ENCODE data around the gene ZNF14.

Gene ZNF14

DNA sequence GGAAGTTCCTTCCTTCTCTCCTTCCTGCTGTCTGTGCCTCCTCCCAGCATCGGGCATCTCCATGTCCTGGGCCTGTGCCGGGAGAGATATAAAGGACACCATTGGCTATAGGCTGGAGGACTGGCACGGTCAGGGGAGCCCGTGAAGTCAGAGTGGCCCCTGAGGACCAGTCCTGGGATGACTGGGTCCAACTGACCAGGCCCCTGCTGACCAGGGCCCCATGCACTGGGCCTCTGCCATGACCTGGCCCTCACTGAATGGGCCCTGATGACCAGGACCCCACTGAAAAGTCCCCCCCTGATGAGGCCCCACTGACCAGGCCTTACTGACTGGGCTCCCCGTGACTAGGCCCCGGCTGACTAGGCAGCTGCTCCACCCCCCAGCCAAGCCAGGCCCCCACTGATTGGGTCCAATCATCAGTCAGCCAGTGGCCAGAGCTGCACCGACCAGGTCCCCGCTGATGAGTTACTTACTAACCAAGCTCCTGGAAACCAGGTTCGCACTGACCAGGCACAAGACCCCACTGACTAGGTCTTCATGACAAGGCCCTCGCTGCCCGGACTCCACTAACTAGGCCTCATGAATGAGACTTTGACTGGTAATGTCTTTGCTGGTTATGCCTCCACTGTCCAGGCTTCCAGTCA, 20.0 kb upstream of the ZNF14 start (continued):
- TF ChIP-seq YY2 (tag by site-specific recombination; IDR thresholded peaks at IDR 0.05), result no peak
- no peak for TF ChIP-seq WT1 (tag by site-specific recombination; IDR thresholded peaks at IDR 0.05)
- TF ChIP-seq ZNF660 (tag by site-specific recombination; IDR thresholded peaks at IDR 0.05), result no peak
- TF ChIP-seq ZNF664 (tag by site-specific recombination; IDR thresholded peaks at IDR 0.05), result no peak
- TF ChIP-seq, protein P1, sequence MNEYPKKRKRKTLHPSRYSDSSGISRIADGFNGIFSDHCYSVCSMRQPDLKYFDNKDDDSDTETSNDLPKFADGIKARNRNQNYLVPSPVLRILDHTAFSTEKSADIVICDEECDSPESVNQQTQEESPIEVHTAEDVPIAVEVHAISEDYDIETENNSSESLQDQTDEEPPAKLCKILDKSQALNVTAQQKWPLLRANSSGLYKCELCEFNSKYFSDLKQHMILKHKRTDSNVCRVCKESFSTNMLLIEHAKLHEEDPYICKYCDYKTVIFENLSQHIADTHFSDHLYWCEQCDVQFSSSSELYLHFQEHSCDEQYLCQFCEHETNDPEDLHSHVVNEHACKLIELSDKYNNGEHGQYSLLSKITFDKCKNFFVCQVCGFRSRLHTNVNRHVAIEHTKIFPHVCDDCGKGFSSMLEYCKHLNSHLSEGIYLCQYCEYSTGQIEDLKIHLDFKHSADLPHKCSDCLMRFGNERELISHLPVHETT (tag by site-specific recombination; IDR thresholded peaks at IDR 0.05), result no peak
- TF ChIP-seq ZNF354C (tag by site-specific recombination; IDR thresholded peaks at IDR 0.05; ENCODE audit: borderline replicate concordance, low read depth), result no peak
- TF ChIP-seq ZNF174 (tag by site-specific recombination; IDR thresholded peaks at IDR 0.05), result no peak
- TF ChIP-seq SP3 (tag by site-specific recombination; IDR thresholded peaks at IDR 0.05), result no peak
- TF ChIP-seq ZNF747 (tag by site-specific recombination; IDR thresholded peaks at IDR 0.05), result no peak
- no peak for TF ChIP-seq ZNF629 (tag by site-specific recombination; IDR thresholded peaks at IDR 0.05)
- TF ChIP-seq, protein P2, sequence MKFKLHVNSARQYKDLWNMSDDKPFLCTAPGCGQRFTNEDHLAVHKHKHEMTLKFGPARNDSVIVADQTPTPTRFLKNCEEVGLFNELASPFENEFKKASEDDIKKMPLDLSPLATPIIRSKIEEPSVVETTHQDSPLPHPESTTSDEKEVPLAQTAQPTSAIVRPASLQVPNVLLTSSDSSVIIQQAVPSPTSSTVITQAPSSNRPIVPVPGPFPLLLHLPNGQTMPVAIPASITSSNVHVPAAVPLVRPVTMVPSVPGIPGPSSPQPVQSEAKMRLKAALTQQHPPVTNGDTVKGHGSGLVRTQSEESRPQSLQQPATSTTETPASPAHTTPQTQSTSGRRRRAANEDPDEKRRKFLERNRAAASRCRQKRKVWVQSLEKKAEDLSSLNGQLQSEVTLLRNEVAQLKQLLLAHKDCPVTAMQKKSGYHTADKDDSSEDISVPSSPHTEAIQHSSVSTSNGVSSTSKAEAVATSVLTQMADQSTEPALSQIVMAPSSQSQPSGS (tag by site-specific recombination; IDR thresholded peaks at IDR 0.05; ENCODE audit: low read depth), result no peak
- TF ChIP-seq ZNF404 (tag by site-specific recombination; IDR thresholded peaks at IDR 0.05), result no peak
- TF ChIP-seq ZBTB49 (tag by site-specific recombination; IDR thresholded peaks at IDR 0.05; ENCODE audit: low read depth), result no peak
- TF ChIP-seq MYNN (tag by site-specific recombination; IDR thresholded peaks at IDR 0.05; ENCODE audit: borderline replicate concordance), result no peak
- TF ChIP-seq ZNF223 (tag by site-specific recombination; IDR thresholded peaks at IDR 0.05), result no peak

DNA sequence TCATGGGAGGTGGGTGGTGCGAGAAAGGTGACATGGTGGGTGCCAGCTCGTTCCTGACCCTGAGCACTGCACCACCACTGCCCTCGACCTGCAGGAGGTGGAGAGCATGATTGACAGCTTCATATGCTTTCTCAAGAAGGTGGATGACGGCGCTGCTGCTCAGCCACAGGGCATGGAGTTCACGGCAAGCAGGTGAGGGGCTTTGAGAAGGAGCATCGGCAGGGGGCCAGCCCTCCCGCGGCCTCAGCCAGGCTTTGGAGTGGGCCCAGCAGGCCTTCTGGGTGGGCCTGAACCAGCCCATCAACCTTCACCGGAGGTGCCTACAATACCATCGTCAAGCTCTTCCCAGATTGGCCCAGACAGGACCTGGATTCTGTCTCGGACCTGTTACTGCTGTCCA, 18.9 kb upstream of the ZNF14 start:
- Histone ChIP-seq H3K27ac (ENCODE audit: extremely low read depth, low read depth, low read length) (no peak overlapping the region), H3K4me1 (ENCODE audit: control insufficient read depth, insufficient read depth, low read length) (no peaks in the 10 kb centered on the region), H3K4me3 (ENCODE audit: low read depth, low read length) (no peak overlapping the region), H3K36me3 (ENCODE audit: control insufficient read depth in 2 of 2, insufficient read depth in 1 of 2, low read length in 2 of 2) (no peaks in the 10 kb centered on the region), H3K9me3 (ENCODE audit: control insufficient read depth, insufficient read depth, low read depth, low read length) (no peaks in the 10 kb centered on the region)
- ChIA-PET CTCF (interaction anchor here (0.5 to 0.7 kb wide), 2 partner anchors 15 to 20 kb away, joined by 3 read pairs; no protein-coding TSS in a partner anchor), POLR2A (interaction anchor here (1.3 kb wide), 1 partner anchor 24 kb away, joined by 3 read pairs; no protein-coding TSS in a partner anchor)
- TF ChIP-seq ZNF473 (tag by site-specific recombination; IDR thresholded peaks at IDR 0.05) (no peak), ZNF394 (tag by site-specific recombination; IDR thresholded peaks at IDR 0.05; ENCODE audit: borderline replicate concordance) (no peak), ZNF558 (tag by site-specific recombination; IDR thresholded peaks at IDR 0.05) (no peak), ZIC2 (tag by site-specific recombination; IDR thresholded peaks at IDR 0.05) (no peak), ZNF561 (tag by site-specific recombination; IDR thresholded peaks at IDR 0.05; ENCODE audit: borderline replicate concordance) (no peak), ZNF645 (tag by site-specific recombination; IDR thresholded peaks at IDR 0.05) (no peak), ZFHX2 (tag by site-specific recombination; conservative IDR thresholded peaks at IDR 0.05) (no peak)

Measured in HEK293 (cell line).